Endothelial cell of umbilical vein (primary cell): ENCODE data around the gene SLC6A9. TPM values are rescaled to one million over a fixed set of nuclear protein-coding genes. Genes with fewer than 3 reads are reported as not detected.

Experiments used
- BruUV-seq: library from RNA; stranded (reverse); fragments of 400-500 nt; replicated peaks from 2 replicates; lab custom pipeline; 2021; lab: Mats Ljungman, UMichigan
- CTCF ChIA-PET: fragments of 300-600, 350-600 bp; sonication (Branson Sonifier 250); formaldehyde crosslinking; loops from one replicate; lab custom pipeline; 2021; ENCODE audit warnings: antibody characterized with exemption, inconsistent platforms; lab: Charles Lee
- POLR2A ChIA-PET: fragments of 300-600, 350-600 bp; sonication (Branson Sonifier 250); formaldehyde crosslinking; loops from one replicate; lab custom pipeline; 2021; ENCODE audit warnings: antibody characterized with exemption, inconsistent platforms; lab: Charles Lee
- DNase-seq: peaks from one replicate; pipeline ENCODE4 v3.0.0-alpha.2; 2011; ENCODE audit warnings: low read depth, low spot score
- FAIRE-seq: peaks from 2 replicates; lab custom pipeline; 2011; peaks lifted over from hg19 to GRCh38; lab: Jason Lieb, UNC
- H2AFZ ChIP-seq: 2 replicates; pipeline ENCODE4 v1.6.0; 2012; ENCODE audit warnings: low read depth, low read length, control low read depth, inconsistent platforms
- H3K27ac ChIP-seq: 2 replicates; pipeline ENCODE4 v1.5.1; 2011; ENCODE audit warnings: low read depth, mild to moderate bottlenecking, control low read depth, low read length, moderate library complexity; ENCODE audit not compliant: insufficient read depth
- H3K27me3 ChIP-seq, 2 experiments: 2 replicates each; pipeline versions ENCODE4 v1.6.0 to v1.6.1; 2011; ENCODE audit warnings: low read length in 2 of 2, mixed read lengths in 1 of 2; ENCODE audit not compliant: control insufficient read depth in 2 of 2, insufficient read depth in 2 of 2
- H3K36me3 ChIP-seq, 2 experiments: 2 replicates in 1 of 2; 3 replicates in 1 of 2; pipeline ENCODE4 v1.5.1; 2011; ENCODE audit warnings: low read length in 2 of 2, mild to moderate bottlenecking in 1 of 2, moderate library complexity in 1 of 2; ENCODE audit not compliant: control insufficient read depth in 2 of 2, insufficient read depth in 2 of 2; ENCODE audit errors: extremely low read depth in 1 of 2
- H3K4me1 ChIP-seq: 3 replicates; pipeline ENCODE4 v1.5.1; 2011; ENCODE audit warnings: mild to moderate bottlenecking, low read length; ENCODE audit not compliant: control insufficient read depth, insufficient read depth; ENCODE audit errors: extremely low read depth
- H3K4me2 ChIP-seq: 2 replicates; pipeline ENCODE4 v1.6.1; 2011; ENCODE audit warnings: low read length, control low read depth, mixed read lengths; ENCODE audit not compliant: insufficient read depth
- H3K4me3 ChIP-seq, 3 experiments: fragments of 200-600 bp in 1 of 3; sonication (generic), shearing (Covaris generic) in 1 of 3; replicated peaks in 1 of 3; 2 replicates each; pipeline ENCODE4 v1.5.1; 2011 to 2016; ENCODE audit warnings: control low read depth in 3 of 3, low read length in 3 of 3, mild to moderate bottlenecking in 2 of 3, inconsistent platforms in 1 of 3, low read depth in 1 of 3, moderate library complexity in 1 of 3; ENCODE audit not compliant: insufficient read depth in 1 of 3
- H3K79me2 ChIP-seq: 2 replicates; pipeline ENCODE4 v1.6.0; 2012; ENCODE audit warnings: low read length, inconsistent platforms; ENCODE audit not compliant: control insufficient read depth, insufficient read depth
- H3K9ac ChIP-seq: replicated peaks from 2 replicates; pipeline ENCODE3; 2011; ENCODE audit warnings: low read length, control low read depth; ENCODE audit not compliant: insufficient read depth; ENCODE audit errors: extremely low read depth
- H3K9me1 ChIP-seq: replicated peaks from 3 replicates; pipeline ENCODE4 v1.6.0; 2011; ENCODE audit warnings: mild to moderate bottlenecking, low read length; ENCODE audit not compliant: control insufficient read depth, insufficient read depth; ENCODE audit errors: extremely low read depth
- H3K9me3 ChIP-seq: replicated peaks from 2 replicates; pipeline ENCODE4 v1.5.1; 2012; ENCODE audit warnings: low read length, inconsistent platforms; ENCODE audit not compliant: control insufficient read depth, insufficient read depth
- H4K20me1 ChIP-seq: replicated peaks from 2 replicates; pipeline ENCODE3; 2011; ENCODE audit warnings: mild to moderate bottlenecking, low read length; ENCODE audit not compliant: control insufficient read depth, insufficient read depth; ENCODE audit errors: extremely low read depth
- CTCF ChIP-seq, 2 donors: IDR thresholded peaks; 1 replicate in 1 of 2; 2 replicates in 1 of 2; pipeline ENCODE4 v1.5.1; 2011; ENCODE audit warnings: low read length in 2 of 2, mild to moderate bottlenecking in 2 of 2, moderate library complexity in 2 of 2, control low read depth in 1 of 2, inconsistent platforms in 1 of 2, low read depth in 1 of 2; ENCODE audit not compliant: insufficient read depth in 1 of 2; ENCODE audit errors: extremely low read depth in 1 of 2
- EZH2 ChIP-seq: IDR thresholded peaks from 2 replicates; pipeline ENCODE4 v1.6.1; 2012; ENCODE audit warnings: borderline replicate concordance, low read depth, mild to moderate bottlenecking, moderate library complexity, low read length, inconsistent platforms; ENCODE audit not compliant: severe bottlenecking
- FOS ChIP-seq: IDR thresholded peaks from 2 replicates; pipeline ENCODE4 v1.6.1; 2011; ENCODE audit warnings: mild to moderate bottlenecking, low read length, moderate library complexity, borderline replicate concordance; ENCODE audit not compliant: insufficient read depth
- GATA2 ChIP-seq: IDR thresholded peaks from 2 replicates; pipeline ENCODE4 v1.7.0; 2011; ENCODE audit warnings: low read depth, mild to moderate bottlenecking, moderate library complexity, mixed read lengths, low read length; ENCODE audit not compliant: insufficient read length, insufficient read depth
- JUN ChIP-seq: IDR thresholded peaks from 2 replicates; pipeline ENCODE4 v1.6.1; 2011; ENCODE audit warnings: borderline replicate concordance, low read depth; ENCODE audit not compliant: insufficient read length, insufficient read depth
- MYC ChIP-seq: IDR thresholded peaks from one replicate; pipeline ENCODE4 v1.6.1; 2011; ENCODE audit warnings: mild to moderate bottlenecking, low read depth, low read length
- POLR2A ChIP-seq: IDR thresholded peaks from 2 replicates; pipeline ENCODE4 v1.6.1; 2012; ENCODE audit warnings: low read depth, mild to moderate bottlenecking, control low read depth, low read length
- POLR2AphosphoS5 ChIP-seq: IDR thresholded peaks from 2 replicates; pipeline ENCODE4 v1.6.1; 2012; ENCODE audit warnings: low read depth, mild to moderate bottlenecking, control low read depth, low read length, moderate library complexity; ENCODE audit not compliant: insufficient read depth
- dilution Hi-C: fragments of 300-500 bp; cut with MboI; formaldehyde crosslinking; loops from one replicate; pipeline ENCODE4 v1.15.0; 2019; ENCODE audit warnings: low sequenced_read_pairs; ENCODE audit not compliant: extremely low pct_ligation_motif_present
- intact Hi-C: fragments of 100-400 bp; cut with micrococcal nuclease; formaldehyde crosslinking; loops from one replicate; pipeline ENCODE4 v1.10.0; 2022
- polyA plus RNA-seq, 4 experiments: library from polyadenylated mRNA; depleted of rRNA in 3 of 4; stranded (reverse) in 3 of 4; unstranded in 1 of 4; fragments of >200 nt; gene quantifications; 2 replicates each; pipeline versions ENCODE4 v1.2.1 to v1.2.3, GENCODE V29; 2011 to 2012; ENCODE audit warnings: missing spikeins in 1 of 4
- total RNA-seq: library from RNA; stranded (reverse); gene quantifications from 2 replicates; pipeline ENCODE4 v1.2.3, GENCODE V29; 2021
- TF ChIP-seq, protein P1 (sequence below): IDR thresholded peaks from 2 replicates; pipeline ENCODE4 v1.6.1; 2011; ENCODE audit not compliant: insufficient read depth, insufficient read length

SLC6A9 gene
- total and polyA plus RNA-seq, 2 donors (not counting 3 experiments of a cell fraction or from before 2014, with no cell fraction given) = 0.80 to 1.5 TPM

GRCh38 chr1:44014365-44015104 is 16.7 kb downstream of the SLC6A9 start:
- DNase-seq (no peak), FAIRE-seq (no peak)
- ChIA-PET POLR2A (no interaction called here), CTCF (interaction anchor here (1.0 to 1.7 kb wide), 6 partner anchors 9 to 33 kb away, joined by 3 to 9 read pairs (median 4); no protein-coding TSS in a partner anchor)
- BruUV-seq = no TSS peak
- Histone ChIP-seq H3K36me3 (no peaks in the 10 kb centered on the region), H3K4me2 (no peak overlapping the region), H4K20me1 (no peaks in the 10 kb centered on the region), H3K9ac (no peak overlapping the region), H3K9me1 (no peaks in the 10 kb centered on the region), H2AFZ (no peak overlapping the region), H3K79me2 (no peaks in the 10 kb centered on the region), H3K9me3 (no peaks in the 10 kb centered on the region), H3K4me1 (no peaks in the 10 kb centered on the region), H3K27ac (no peak overlapping the region), H3K4me3 (no peak overlapping the region), H3K27me3 (peaks cover 0 to 4% of the 10 kb centered on the region in 2 experiments)
- intact Hi-C loops (no loop called here), dilution Hi-C loops (no loop called here)
- TF ChIP-seq EZH2 (no peak), FOS (no peak)

- Histone ChIP-seq H3K4me3 (no peak overlapping the region), H3K36me3 (no peaks in the 10 kb centered on the region), H3K9ac (no peak overlapping the region), H3K4me2 (no peak overlapping the region), H3K27ac (no peak overlapping the region), H3K4me1 (no peaks in the 10 kb centered on the region), H2AFZ (no peak overlapping the region), H3K9me3 (no peaks in the 10 kb centered on the region), H3K79me2 (no peaks in the 10 kb centered on the region), H3K27me3 (peaks cover 0 to 4% of the 10 kb centered on the region in 2 experiments), H3K9me1 (no peaks in the 10 kb centered on the region), H4K20me1 (no peaks in the 10 kb centered on the region)
- dilution Hi-C loops = no loop called here
- ChIA-PET POLR2A (no interaction called here), CTCF (interaction anchor here (0.7 to 1.7 kb wide), 5 partner anchors 8 to 33 kb away, joined by 3 to 9 read pairs (median 5); no protein-coding TSS in a partner anchor)
- intact Hi-C loops = no loop called here
- DNase-seq = no peak
- no peak for TF ChIP-seq FOS
- no peak for TF ChIP-seq GATA2
- TF ChIP-seq MYC = no peak
- TF ChIP-seq EZH2 = no peak
- no peak for TF ChIP-seq POLR2A
- no peak for TF ChIP-seq CTCF (IDR thresholded peaks at IDR 0.05; ENCODE audit: extremely low read depth in 1 of 2, insufficient read depth in 1 of 2, low read depth in 1 of 2, low read length in 2 of 2)
- TF ChIP-seq, protein P1, sequence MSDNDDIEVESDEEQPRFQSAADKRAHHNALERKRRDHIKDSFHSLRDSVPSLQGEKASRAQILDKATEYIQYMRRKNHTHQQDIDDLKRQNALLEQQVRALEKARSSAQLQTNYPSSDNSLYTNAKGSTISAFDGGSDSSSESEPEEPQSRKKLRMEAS = no peak
- no peak for TF ChIP-seq POLR2AphosphoS5
- no peak for TF ChIP-seq JUN
- BruUV-seq = no TSS peak
- no peak for FAIRE-seq
Observed at GRCh38 chr1:44013949-44014348, 17.3 kb downstream of the SLC6A9 start.
